A549 treated with AZD2906 at 1 μM for 4 hours (cell line): ENCODE results near the gene PRB4. TPM values are rescaled to one million over a fixed set of nuclear protein-coding genes. Genes with fewer than 3 reads are reported as not detected.

ENCODE experiments used
- total RNA-seq: library from RNA; stranded (reverse); fragments of 200-300 nt; extraction: Qiagen RNA extraction; gene quantifications from 5 replicates; pipeline ENCODE4 v1.2.3, GENCODE V29; 2022

The PRB4 gene
- total RNA-seq, result not detected in 5 replicates

GRCh38 chr12:11310336-11310735 lies at the start of gene PRB4:
Gene PRB4 (minus strand): TSS chr12:11310436. CDS start chr12:11310398, 38 bp downstream.

DNA sequence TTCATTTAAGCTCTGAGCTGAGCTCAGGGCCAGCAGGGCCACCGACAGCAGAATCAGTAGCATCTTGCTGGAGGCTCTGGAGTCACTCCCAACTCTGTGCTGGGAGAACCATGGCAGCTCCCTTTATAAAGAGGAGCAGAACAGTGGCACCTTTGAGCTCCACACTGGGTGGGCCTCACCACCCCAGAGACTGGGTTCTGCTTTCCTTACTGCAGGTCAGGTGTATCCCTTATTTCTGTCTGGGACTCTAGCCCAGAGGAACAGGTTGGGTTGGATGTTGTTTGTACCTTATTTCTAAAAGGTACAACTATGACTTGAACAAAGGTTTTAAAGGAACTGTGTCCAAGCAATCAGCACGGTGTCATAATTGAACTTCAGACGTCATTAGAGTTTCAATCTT lies 40.6 kb downstream of the PRB4 start, which contains the start of gene PRB3:
Gene PRB3, minus strand, starts transcription at position 101 of the 400 bp plus-strand sequence. Its CDS starts 38 bp downstream, at position 63.

Other genes with a start within 250 kb of the PRB4 start
- gene TAS2R46, start 248.1 kb downstream of the PRB4 start, total RNA-seq, result not detected in 5 replicates
- not detected in 5 replicates for gene TAS2R43, start 218.1 kb downstream of the PRB4 start, total RNA-seq
- 0.03 TPM in 1 of 5 replicates, not detected in the others for gene TAS2R30, start 175.8 kb downstream of the PRB4 start, total RNA-seq
- gene SMIM10L1, start 139.2 kb downstream of the PRB4 start, total RNA-seq, result 8.0 to 8.5 TPM (median 8.2 TPM) in 5 replicates
- not detected in 5 replicates for gene TAS2R42, start 123.5 kb downstream of the PRB4 start, total RNA-seq
- not detected in 5 replicates for gene PRB3, start 40.7 kb downstream of the PRB4 start, total RNA-seq
- gene PRB2, start 85.1 kb upstream of the PRB4 start, total RNA-seq, result not detected in 5 replicates